Measurements from ENCODE around the gene SH2D3C.
A peak's percentile ranks its signal among the peaks of the same experiment; 100 is the strongest.
"Not testable (repeated sequence)": the region's sequence is repeated elsewhere in the genome, so short reads cannot be mapped to it uniquely, and the experiment has no call there.

Gene SH2D3C

DNA sequence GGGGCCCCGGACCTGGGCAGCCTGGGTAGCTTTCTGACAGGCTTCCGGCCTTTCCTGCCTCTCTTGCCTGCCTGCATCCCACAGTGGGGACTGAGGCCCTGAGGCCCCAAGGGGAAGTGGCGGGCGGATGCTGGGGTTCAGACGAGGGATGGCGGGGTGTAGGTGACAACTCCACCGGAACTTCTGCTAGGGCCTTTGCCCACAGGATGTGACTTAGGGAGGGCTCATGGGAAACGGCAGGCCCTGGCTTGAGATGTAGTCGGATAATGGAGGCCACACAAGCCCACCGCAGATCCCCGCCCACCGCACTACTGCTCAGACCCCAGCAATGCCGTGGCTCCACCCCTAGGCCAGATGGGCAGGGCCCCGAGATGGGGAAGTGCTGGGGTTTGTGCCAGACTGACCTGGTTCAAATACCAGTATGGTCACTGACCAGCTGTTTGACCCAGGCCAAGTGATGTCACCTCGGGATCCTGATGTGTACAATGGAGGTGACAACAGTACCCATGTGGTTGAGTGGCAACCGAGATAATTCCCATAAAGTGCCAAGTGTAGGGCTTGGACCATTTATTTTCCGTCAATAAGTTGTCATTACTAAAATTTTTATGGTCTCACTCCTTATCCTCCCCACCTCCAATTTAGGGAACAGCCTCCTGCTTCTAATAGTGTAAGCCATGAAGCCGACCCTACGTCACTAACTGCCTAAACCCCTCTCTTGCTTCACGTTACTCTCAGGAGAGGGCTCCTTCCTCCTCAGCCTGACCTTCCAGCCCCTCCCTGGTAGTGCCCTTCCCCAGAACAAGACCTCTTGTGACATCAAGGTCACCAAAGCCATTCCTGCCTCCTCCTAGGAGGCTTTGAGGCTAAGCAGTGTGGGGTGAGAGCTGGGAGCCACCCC is 4.9 kb upstream of the SH2D3C start:
- no peak for TF ChIP-seq CTCF (conservative IDR thresholded peaks at IDR 0.05; ENCODE audit: low read depth, low read length)
- Histone ChIP-seq H3K4me1 (ENCODE audit: low read depth, poor library complexity, severe bottlenecking) (peaks cover 49% of the 10 kb centered on the region), H3K4me3 (IDR thresholded peaks at IDR 0.05; ENCODE audit: insufficient read depth, low read depth, low read length) (no peak overlapping the region), H3K4me2 (no peak overlapping the region), H3K36me3 (ENCODE audit: insufficient read depth) (peaks cover 11% of the 10 kb centered on the region; the same call in 1 of the 2 replicates), H3K79me2 (ENCODE audit: insufficient read depth, low read depth) (peaks cover 20% of the 10 kb centered on the region), H3K27ac (no peak overlapping the region), H2AFZ (ENCODE audit: low read depth) (no peak overlapping the region), H3K9ac (no peak overlapping the region), H3K27me3 (ENCODE audit: insufficient read depth, low read depth) (no peaks in the 10 kb centered on the region), H4K20me1 (ENCODE audit: insufficient read depth) (peaks cover 9% of the 10 kb centered on the region; the same call in 1 of the 2 replicates)

GRCh38 chr9:127781806-127782205 is 3.3 kb upstream of the SH2D3C start:
- Histone ChIP-seq H3K4me3 (IDR thresholded peaks at IDR 0.05; ENCODE audit: insufficient read depth, low read depth, low read length) (no peak overlapping the region), H3K36me3 (ENCODE audit: insufficient read depth) (no peaks in the 10 kb centered on the region), H3K4me1 (ENCODE audit: low read depth, poor library complexity, severe bottlenecking) (peaks cover 42% of the 10 kb centered on the region), H3K27me3 (ENCODE audit: insufficient read depth, low read depth) (no peaks in the 10 kb centered on the region), H2AFZ (ENCODE audit: low read depth) (no peak overlapping the region), H3K27ac (no peak overlapping the region), H3K4me2 (no peak overlapping the region), H4K20me1 (ENCODE audit: insufficient read depth) (peaks cover under 1% of the 10 kb centered on the region; the same call in 1 of the 2 replicates), H3K9ac (no peak overlapping the region), H3K79me2 (ENCODE audit: insufficient read depth, low read depth) (peaks cover 17% of the 10 kb centered on the region)
- TF ChIP-seq CTCF (conservative IDR thresholded peaks at IDR 0.05; ENCODE audit: low read depth, low read length): no peak

DNA sequence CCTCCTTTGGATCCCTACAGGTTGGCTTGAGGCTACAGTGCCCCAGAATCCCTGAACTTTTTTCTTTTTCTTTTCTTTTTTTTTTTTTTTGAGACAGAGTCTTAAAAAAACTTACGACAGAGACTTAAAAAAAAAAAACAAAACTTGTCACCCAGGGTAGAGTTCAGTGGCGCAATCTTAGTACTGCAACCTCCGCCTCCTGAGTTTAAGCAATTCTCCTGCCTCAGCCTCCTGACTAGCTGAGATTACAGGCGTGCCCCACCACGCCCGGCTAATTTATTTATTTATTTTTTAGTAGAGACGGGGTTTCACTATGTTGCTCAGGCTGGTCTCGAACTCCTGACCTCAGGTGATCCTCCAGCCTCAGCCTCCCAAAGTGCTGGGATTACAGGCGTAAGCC is 2.4 kb upstream of the SH2D3C start:
- Histone ChIP-seq H3K79me2 (ENCODE audit: insufficient read depth, low read depth) (peaks cover 19% of the 10 kb centered on the region), H3K4me1 (ENCODE audit: low read depth, poor library complexity, severe bottlenecking) (peaks cover 48% of the 10 kb centered on the region)
- H3K9ac ChIP-seq; H3K27ac ChIP-seq; H3K4me3 ChIP-seq (IDR thresholded peaks at IDR 0.05; ENCODE audit: insufficient read depth, low read depth, low read length); H3K27me3 ChIP-seq (ENCODE audit: insufficient read depth, low read depth); H3K4me2 ChIP-seq; H3K36me3 ChIP-seq (ENCODE audit: insufficient read depth); H4K20me1 ChIP-seq (ENCODE audit: insufficient read depth); H2AFZ ChIP-seq (ENCODE audit: low read depth): not testable (repeated sequence)

DNA sequence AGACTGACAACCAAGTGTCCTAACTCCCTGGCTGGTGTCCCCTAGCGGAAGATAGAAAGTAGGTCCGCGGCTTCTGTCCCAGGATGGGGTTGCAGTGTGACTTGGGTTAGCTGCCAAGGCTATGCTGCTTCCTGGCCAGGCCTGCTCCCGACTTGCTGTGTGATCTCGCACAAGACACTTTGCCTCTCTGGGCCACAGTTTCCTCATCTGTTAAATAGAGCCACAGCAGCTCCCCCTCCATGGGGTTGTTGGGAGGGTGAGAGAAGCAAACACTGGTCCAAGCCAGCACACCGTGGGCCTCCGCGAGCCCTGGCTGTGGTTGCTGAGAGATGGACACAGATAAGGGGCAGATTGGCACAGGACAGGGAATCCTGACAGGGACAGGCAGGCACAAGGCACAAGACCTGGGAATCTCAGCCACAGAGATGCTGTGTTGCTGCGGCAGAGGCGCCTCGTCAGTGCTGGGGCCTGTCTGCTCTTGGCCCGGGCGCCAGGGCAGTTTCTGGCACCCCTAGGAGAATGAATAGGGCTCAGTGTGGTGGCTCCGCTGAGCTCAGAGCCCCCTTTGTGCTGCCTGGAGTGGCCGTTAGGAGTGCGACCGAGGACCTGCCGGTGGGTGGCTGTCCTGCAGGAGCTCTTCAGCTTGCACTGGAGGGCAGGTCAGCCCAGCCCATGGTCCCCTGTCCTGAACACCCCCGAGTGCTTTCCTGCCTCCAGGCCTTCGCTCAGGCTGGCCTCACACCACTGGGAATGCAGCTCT is 1.8 kb upstream of the SH2D3C start:
- H3K9ac ChIP-seq: no peak overlapping the region; the same call in 1 of the 2 replicates
- no peaks in the 10 kb centered on the region for H3K27me3 ChIP-seq (ENCODE audit: insufficient read depth, low read depth)
- H3K4me2 ChIP-seq: peak overlapping the region; percentile 98; the same call in 1 of the 2 replicates
- peaks cover 22% of the 10 kb centered on the region for H3K79me2 ChIP-seq (ENCODE audit: insufficient read depth, low read depth)
- H2AFZ ChIP-seq (ENCODE audit: low read depth): no peak overlapping the region
- peaks cover 54% of the 10 kb centered on the region for H3K4me1 ChIP-seq (ENCODE audit: low read depth, poor library complexity, severe bottlenecking)
- no peak for TF ChIP-seq CTCF (conservative IDR thresholded peaks at IDR 0.05; ENCODE audit: low read depth, low read length)
- H3K4me3 ChIP-seq (IDR thresholded peaks at IDR 0.05; ENCODE audit: insufficient read depth, low read depth, low read length): no peak overlapping the region
- peak overlapping the region; percentile 98 for H3K27ac ChIP-seq
- H4K20me1 ChIP-seq (ENCODE audit: insufficient read depth): no peaks in the 10 kb centered on the region
- no peaks in the 10 kb centered on the region for H3K36me3 ChIP-seq (ENCODE audit: insufficient read depth)
